Stimulated activated CD8-positive, alpha-beta memory T cell treated with anti-CD3 and anti-CD28 coated beads, Interleukin-12 subunit alpha, Interleukin-12 subunit beta, amount 100 ng/mL, for 1 hour (primary cell): ENCODE data around the gene CHST11.

ENCODE experiments used
- DNase-seq: peaks from one replicate; pipeline ENCODE4 v3.0.0-alpha.2; 2020; ENCODE audit warnings: low read depth

Gene CHST11

GRCh38 chr12:104653730-104654664 is 197.2 kb downstream of the CHST11 start:
- DNase-seq: no peak

GRCh38 chr12:104654665-104655609 is 198.2 kb downstream of the CHST11 start:
- DNase-seq: no peak

GRCh38 chr12:104656383-104656782 is 199.6 kb downstream of the CHST11 start:
- no peak for DNase-seq

GRCh38 chr12:104656921-104657320 is 200.2 kb downstream of the CHST11 start:
- no peak for DNase-seq

DNA sequence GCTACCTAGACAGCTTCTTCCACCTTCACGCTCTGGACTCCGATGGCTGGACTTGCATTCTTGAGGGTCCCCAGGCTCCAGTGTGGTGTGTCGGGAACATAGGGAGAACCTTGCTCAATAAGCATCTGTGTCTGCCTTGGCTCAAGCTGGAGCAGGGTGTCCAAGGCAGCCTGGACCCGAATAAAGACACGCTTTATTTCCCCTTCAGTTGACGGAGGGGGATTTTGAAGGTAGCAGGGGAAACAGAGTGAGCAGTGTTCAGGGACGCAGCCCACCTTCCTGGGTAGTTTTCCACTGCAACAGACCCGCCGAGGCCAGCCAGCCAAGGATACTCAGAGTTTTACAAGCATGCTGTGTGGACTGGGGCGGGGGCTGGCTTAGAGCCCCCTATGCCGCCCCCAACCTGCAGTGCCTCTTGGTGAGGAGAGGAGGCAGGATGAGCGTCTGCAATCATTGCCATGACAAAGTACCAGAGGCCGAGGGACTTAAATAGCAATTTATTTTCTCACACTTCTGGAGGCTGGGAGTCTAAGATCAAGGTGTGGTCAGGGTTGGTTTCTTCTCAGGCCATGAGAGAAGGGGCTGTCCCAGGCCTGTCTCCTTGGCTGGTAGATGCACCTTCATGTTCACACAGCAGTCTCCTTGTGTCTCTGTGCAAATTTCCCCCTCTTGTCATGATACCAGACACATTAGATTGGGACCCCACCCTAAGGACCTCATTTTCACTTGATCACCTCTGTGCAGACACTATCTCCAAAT is 201.2 kb downstream of the CHST11 start:
- DNase-seq: no peak

DNA sequence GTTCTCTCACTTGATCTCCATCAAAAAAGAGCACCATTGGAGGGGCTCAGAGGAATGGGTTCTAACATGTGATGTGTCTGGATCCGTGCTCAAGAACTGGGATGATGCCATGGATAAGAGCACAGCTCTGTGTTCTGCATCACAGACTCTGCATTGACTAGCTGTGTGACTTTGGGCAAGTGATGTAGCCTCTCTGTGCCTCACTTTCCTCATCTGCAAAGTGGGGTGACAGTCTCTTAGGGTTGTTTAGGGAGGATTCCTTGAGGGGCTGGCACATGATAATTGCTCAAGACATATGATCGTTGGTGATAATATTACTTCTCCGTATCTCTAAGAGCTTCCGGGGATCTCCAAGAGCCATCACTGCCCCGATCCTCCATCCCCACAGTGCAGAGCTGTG is 202.3 kb downstream of the CHST11 start:
- no peak for DNase-seq

GRCh38 chr12:104662203-104662602 is 205.5 kb downstream of the CHST11 start:
- no peak for DNase-seq

DNA sequence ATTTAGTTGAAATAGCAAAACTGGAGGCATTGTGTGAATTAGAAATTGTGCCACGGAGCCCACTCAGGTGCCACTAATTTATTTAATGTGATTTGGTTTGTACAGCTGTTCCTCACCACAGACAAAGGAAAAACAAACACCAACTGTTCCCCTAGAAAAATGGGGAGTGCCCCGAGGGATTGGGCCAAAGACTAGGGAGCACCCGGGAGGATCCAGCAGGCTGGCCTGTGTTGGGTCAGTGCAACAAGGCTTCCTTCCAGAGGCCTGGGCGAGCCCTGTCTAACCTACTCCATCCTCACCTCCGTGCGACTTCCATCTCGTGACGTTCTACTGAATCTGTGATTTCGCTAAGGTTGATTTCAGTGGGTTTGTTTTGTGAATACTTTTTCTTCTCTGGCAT is 206.2 kb downstream of the CHST11 start:
- no peak for DNase-seq

- DNase-seq: no peak
These were observed 207.6 kb downstream of the CHST11 start for GRCh38 chr12:104664351-104664750.

DNA sequence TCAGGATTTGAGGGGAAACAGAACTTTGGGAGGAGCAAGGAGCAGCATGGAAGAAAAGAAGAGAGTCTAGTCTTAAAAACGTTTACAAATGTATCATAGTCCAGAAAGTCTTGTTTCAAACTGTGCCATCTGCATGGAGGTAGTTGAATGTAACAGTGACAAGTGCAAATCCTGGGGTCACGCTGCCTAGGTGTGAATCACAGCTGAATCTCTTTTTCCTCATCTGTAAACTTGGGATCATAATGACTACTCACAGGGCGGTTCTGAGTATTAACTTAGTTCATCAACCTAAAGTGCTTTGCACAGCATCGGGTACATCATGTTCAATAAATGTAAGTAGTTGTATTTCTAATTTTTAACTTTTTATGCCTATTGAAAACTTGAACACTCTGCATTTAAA is 208.5 kb downstream of the CHST11 start:
- DNase-seq: no peak

DNA sequence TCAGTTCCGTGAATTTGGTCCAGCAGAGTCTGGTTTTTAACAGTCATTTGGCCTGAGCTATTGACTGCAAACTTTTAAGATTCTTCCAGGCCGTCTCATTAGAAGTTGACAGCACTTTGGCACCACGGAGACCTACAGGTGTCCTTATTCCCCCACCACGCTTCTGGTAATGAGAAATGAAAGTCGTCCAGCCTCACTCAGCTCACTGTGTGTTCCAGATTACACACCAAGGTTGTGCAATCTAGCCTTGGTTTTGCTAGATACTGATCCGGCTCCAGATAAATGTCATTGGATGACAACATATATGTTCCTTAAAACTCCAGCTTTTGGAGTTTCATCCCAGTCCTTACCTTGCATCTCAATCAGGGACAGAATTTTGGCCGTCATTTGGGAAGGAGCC is 210.4 kb downstream of the CHST11 start:
- no peak for DNase-seq

- DNase-seq: no peak
These were observed 211.5 kb downstream of the CHST11 start for GRCh38 chr12:104668274-104668718.

DNA sequence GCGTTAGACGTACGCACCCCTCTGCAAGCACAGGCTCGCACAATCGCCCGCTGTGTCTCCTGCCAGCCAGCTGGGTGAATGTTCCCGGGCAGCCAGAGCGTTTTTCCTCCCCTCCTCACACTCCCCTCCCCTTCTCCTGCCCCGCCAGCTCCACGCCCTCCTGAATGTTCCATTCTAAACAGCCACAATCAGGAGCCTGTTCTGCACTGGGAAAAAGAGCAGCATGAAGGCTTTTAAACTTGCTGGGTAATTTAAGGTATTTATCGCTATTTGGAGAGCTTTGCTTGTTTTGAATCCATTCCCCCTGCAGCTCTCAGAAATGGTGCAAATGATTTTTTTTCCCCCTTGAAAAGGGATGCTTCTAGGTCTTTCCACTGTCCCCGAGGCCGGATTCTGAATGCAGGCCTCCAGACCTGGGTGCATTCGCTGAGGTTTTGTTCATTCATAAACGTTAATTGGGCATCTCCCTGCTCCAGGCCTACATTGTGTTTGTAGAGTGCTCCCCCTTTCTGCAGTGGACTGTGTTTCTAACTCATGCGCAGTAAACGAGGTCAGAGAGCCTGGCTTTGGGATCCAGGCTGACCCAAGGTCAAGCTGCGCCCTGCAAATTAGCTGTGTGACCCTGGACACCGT is 212.5 kb downstream of the CHST11 start:
- DNase-seq: no peak

GRCh38 chr12:104669851-104670337 is 213.1 kb downstream of the CHST11 start:
- no peak for DNase-seq

DNA sequence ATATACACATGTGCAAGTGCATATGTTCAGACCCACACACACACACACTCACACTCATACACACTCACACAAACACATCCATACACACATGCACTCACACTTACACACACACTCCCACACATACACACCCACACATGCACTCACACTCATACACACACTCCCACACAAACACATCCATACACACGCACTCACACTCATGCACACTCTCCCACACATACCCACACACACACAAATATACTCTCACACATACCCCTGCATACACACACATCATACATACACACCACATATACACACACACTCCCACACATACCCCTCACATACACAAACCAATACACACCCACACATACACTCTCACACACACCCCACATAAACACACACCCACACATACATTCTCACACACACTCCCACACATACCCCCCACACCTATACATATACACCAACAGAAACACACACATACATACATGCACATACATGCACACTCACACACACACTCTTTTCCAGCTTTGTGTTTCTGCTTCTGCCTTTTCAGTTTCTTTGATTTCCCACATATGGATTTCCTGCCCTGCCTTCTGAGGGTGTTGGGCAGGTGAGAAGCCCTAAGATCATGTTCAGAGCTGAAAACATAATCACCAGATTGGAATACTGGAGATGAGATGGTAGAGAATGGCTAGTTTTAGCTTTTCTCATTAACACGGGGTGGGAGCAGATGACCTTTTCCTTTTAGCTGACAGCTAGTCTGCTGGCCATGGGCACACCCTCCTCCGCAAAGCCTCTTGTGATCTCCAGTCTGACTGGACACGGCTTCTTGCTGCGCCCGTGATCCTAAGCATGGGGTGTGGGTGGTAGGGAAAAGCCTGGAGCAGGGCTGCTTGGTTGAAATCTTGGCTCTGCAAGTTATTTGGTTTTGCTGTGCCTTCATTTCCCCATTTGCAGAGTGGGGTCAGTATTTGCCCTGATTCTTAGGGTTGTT is 214.0 kb downstream of the CHST11 start:
- no peak for DNase-seq

GRCh38 chr12:104671409-104672095 is 214.8 kb downstream of the CHST11 start:
- DNase-seq: peak; percentile 60

DNA sequence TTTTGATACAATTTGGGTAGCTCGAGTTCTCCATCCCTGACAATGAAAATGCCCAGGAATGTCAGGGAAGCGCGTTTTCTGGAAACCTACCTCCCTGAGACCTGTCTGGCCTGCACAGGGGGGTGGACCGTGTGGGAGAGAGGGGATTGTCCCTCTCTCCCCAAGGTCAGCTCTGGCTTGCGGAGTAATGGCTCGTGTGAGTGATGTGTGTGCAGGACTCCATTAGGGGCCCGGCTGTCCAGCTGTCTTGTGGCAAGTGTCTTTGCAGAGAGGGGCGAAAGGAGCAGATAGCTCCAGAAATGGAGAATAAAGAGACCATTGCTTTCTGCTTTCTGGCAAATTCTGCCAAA is 215.3 kb downstream of the CHST11 start:
- no peak for DNase-seq

GRCh38 chr12:104672501-104673265 is 215.9 kb downstream of the CHST11 start:
- no peak for DNase-seq

DNA sequence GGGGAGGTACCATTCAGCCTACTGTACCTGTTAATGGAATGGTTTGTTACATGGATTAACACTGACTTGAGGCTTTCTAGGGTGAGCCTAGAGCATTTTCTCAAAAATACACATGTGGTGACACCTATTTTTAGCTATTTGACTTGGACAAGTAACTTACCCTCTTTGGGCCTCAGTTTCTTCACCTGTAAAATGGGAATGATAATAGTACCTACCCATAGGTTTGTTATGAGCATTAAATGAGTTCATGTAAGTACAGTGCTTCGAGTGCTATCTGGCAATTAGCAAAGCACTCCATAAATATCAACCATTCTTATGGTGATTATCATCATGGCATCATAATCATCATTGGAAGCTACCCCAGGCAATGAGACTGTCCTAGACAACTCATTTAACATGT is 216.5 kb downstream of the CHST11 start:
- no peak for DNase-seq
